HCT116 (cell line): ENCODE data around the gene HINT2. TPM values are rescaled to one million over a fixed set of nuclear protein-coding genes. Genes with fewer than 3 reads are reported as not detected.

Source experiments
- ATAC-seq: fragments of 200-7000 bp; cut with Tn5 transposase; 2 replicates; pipeline ENCODE4 v1.9.1; 2020; ENCODE audit warnings: mild to moderate bottlenecking, moderate library complexity
- BruUV-seq: library from RNA; stranded (reverse); fragments of 400-500 nt; replicated peaks from 2 replicates; lab custom pipeline; 2021; lab: Mats Ljungman, UMichigan
- CTCF ChIA-PET: fragments of 300-600 bp; sonication (Branson Sonifier 250); formaldehyde crosslinking; loops from one replicate; lab custom pipeline; 2021; ENCODE audit warnings: antibody characterized with exemption; lab: Charles Lee
- POLR2A ChIA-PET: fragments of 300-600, 350-600 bp; sonication (Branson Sonifier 250); formaldehyde crosslinking; loops from one replicate; lab custom pipeline; 2021; ENCODE audit warnings: antibody characterized with exemption; lab: Charles Lee
- RAD21 ChIA-PET, 2 experiments: fragments of 300-600 bp; sonication (Branson Sonifier 250); formaldehyde crosslinking; loops; one replicate each; lab custom pipeline; 2023; ENCODE audit warnings: low total read pairs in 2 of 2; ENCODE audit not compliant: uncharacterized antibody in 2 of 2, unreplicated experiment in 2 of 2, low non-redundant PET in 1 of 2; lab: Charles Lee
- DNase-seq: peaks from one replicate; pipeline ENCODE4 v3.0.0-alpha.2; 2010; ENCODE audit warnings: low read depth, low spot score
- H2AFZ ChIP-seq: fragments of 200-600 bp; shearing (Covaris generic), sonication (generic); 2 replicates; pipeline ENCODE4 v1.6.1; 2017; ENCODE audit warnings: low read depth, mixed run types, mixed read lengths, antibody characterized with exemption, low read length; ENCODE audit not compliant: poor library complexity, severe bottlenecking
- H3K27ac ChIP-seq: 2 replicates; pipeline ENCODE4 v1.5.1; 2012; ENCODE audit warnings: low read depth, low read length
- H3K27me3 ChIP-seq: fragments of 200-600 bp; sonication (generic); 2 replicates; pipeline ENCODE4 v1.6.1; 2016; ENCODE audit warnings: mixed run types, low read length, mixed read lengths; ENCODE audit not compliant: insufficient read depth
- H3K36me3 ChIP-seq, 2 experiments: fragments of 200-500 bp in 1 of 2; fragments of 200-600 bp in 1 of 2; sonication (Bioruptor generic) in 1 of 2; sonication (generic) in 1 of 2; 2 replicates each; pipeline versions ENCODE4 v1.5.1 to v1.6.1; 2014 to 2016; ENCODE audit warnings: low read length in 2 of 2, inconsistent platforms in 1 of 2, mixed read lengths in 1 of 2, mixed run types in 1 of 2; ENCODE audit not compliant: insufficient read depth in 2 of 2, control insufficient read depth in 1 of 2
- H3K4me1 ChIP-seq, 2 experiments: fragments of 200-600 bp in 1 of 2; sonication (generic) in 1 of 2; 2 replicates each; pipeline versions ENCODE4 v1.5.1 to v1.6.1; 2012 to 2017; ENCODE audit warnings: low read length in 2 of 2, inconsistent platforms in 1 of 2, mild to moderate bottlenecking in 1 of 2, mixed read lengths in 1 of 2, mixed run types in 1 of 2, moderate library complexity in 1 of 2; ENCODE audit not compliant: insufficient read depth in 2 of 2, control insufficient read depth in 1 of 2
- H3K4me2 ChIP-seq: fragments of 200-600 bp; sonication (generic); 2 replicates; pipeline ENCODE4 v1.6.1; 2017; ENCODE audit warnings: mixed run types, low read length, mixed read lengths
- H3K4me3 ChIP-seq, 2 experiments: fragments of 200-600 bp in 1 of 2; sonication (generic) in 1 of 2; replicated peaks in 1 of 2; 2 replicates each; pipeline ENCODE4 v1.5.1; 2011 to 2016; ENCODE audit warnings: low read length in 2 of 2, control low read depth in 1 of 2, low read depth in 1 of 2, mild to moderate bottlenecking in 1 of 2, mixed read lengths in 1 of 2, mixed run types in 1 of 2
- H3K79me2 ChIP-seq: fragments of 200-600 bp; sonication (generic); 2 replicates; pipeline ENCODE4 v1.6.1; 2017; ENCODE audit warnings: mild to moderate bottlenecking, mixed run types, low read length, moderate library complexity, mixed read lengths; ENCODE audit not compliant: insufficient read depth
- H3K9ac ChIP-seq: fragments of 200-600 bp; sonication (generic); 2 replicates; pipeline ENCODE4 v1.6.1; 2016; ENCODE audit warnings: low read length, mixed read lengths
- H3K9me2 ChIP-seq: fragments of 200-600 bp; sonication (generic), shearing (Covaris generic); 2 replicates; pipeline ENCODE4 v1.6.1; 2017; ENCODE audit warnings: mixed run types, mild to moderate bottlenecking, moderate library complexity; ENCODE audit not compliant: insufficient read depth
- H3K9me3 ChIP-seq, 2 experiments: fragments of 200-500 bp in 1 of 2; fragments of 200-600 bp in 1 of 2; sonication (Bioruptor generic) in 1 of 2; sonication (generic) in 1 of 2; 2 replicates each; pipeline ENCODE4 v1.6.1; 2014 to 2017; ENCODE audit warnings: low read length in 2 of 2, mixed read lengths in 2 of 2, inconsistent platforms in 1 of 2, low read depth in 1 of 2, mild to moderate bottlenecking in 1 of 2, mixed run types in 1 of 2, moderate library complexity in 1 of 2; ENCODE audit not compliant: control insufficient read depth in 1 of 2, insufficient read depth in 1 of 2
- H4K20me1 ChIP-seq: fragments of 200-600 bp; sonication (generic), shearing (Covaris generic); 2 replicates; pipeline ENCODE4 v1.6.1; 2017; ENCODE audit warnings: mixed run types, mild to moderate bottlenecking, moderate library complexity; ENCODE audit not compliant: insufficient read depth
- CEBPB ChIP-seq: IDR thresholded peaks from 2 replicates; pipeline ENCODE4 v1.6.1; 2012; ENCODE audit warnings: low read depth
- EZH2phosphoT487 ChIP-seq: fragments of 200-600 bp; IDR thresholded peaks from 2 replicates; pipeline ENCODE4 v1.6.1; 2018; ENCODE audit warnings: antibody characterized with exemption, borderline replicate concordance
- FOSL1 ChIP-seq: IDR thresholded peaks from 2 replicates; pipeline ENCODE4 v1.6.1; 2012; ENCODE audit warnings: low read depth
- JUND ChIP-seq: IDR thresholded peaks from 2 replicates; pipeline ENCODE4 v1.6.1; 2012
- POLR2A ChIP-seq: IDR thresholded peaks from 2 replicates; pipeline ENCODE4 v1.7.0; 2011; ENCODE audit warnings: borderline replicate concordance; ENCODE audit not compliant: insufficient read depth, insufficient read length; ENCODE audit errors: extremely low read depth
- RAD21 ChIP-seq: IDR thresholded peaks from 2 replicates; pipeline ENCODE4 v1.6.1; 2012; ENCODE audit warnings: low read depth, mild to moderate bottlenecking
- SRF ChIP-seq: IDR thresholded peaks from 2 replicates; pipeline ENCODE4 v1.6.1; 2012; ENCODE audit warnings: low read depth
- intact Hi-C: fragments of 100-400 bp; cut with micrococcal nuclease; formaldehyde crosslinking; loops from 2 replicates; pipeline ENCODE4 v1.10.0; 2022
- total RNA-seq: library from RNA; stranded (reverse); gene quantifications from one replicate; pipeline ENCODE4 v1.2.1, GENCODE V29; 2021; ENCODE audit not compliant: unreplicated experiment
- TF ChIP-seq, protein P1 (sequence below), 3 experiments: fragments of 200-600 bp in 1 of 3; sonication (generic) in 1 of 3; IDR thresholded peaks in 2 of 3; conservative IDR thresholded peaks in 1 of 3; 2 replicates each; pipeline ENCODE4 v1.5.1; 2012 to 2017; ENCODE audit warnings: low read depth in 2 of 3, low read length in 2 of 3, antibody characterized with exemption in 1 of 3, borderline replicate concordance in 1 of 3, control low read depth in 1 of 3, mild to moderate bottlenecking in 1 of 3, mixed read lengths in 1 of 3, mixed run types in 1 of 3, moderate library complexity in 1 of 3; ENCODE audit not compliant: insufficient read depth in 1 of 3

The HINT2 gene
- total RNA-seq, 1 experiment from 2014 or later, result 49.0 TPM

DNA sequence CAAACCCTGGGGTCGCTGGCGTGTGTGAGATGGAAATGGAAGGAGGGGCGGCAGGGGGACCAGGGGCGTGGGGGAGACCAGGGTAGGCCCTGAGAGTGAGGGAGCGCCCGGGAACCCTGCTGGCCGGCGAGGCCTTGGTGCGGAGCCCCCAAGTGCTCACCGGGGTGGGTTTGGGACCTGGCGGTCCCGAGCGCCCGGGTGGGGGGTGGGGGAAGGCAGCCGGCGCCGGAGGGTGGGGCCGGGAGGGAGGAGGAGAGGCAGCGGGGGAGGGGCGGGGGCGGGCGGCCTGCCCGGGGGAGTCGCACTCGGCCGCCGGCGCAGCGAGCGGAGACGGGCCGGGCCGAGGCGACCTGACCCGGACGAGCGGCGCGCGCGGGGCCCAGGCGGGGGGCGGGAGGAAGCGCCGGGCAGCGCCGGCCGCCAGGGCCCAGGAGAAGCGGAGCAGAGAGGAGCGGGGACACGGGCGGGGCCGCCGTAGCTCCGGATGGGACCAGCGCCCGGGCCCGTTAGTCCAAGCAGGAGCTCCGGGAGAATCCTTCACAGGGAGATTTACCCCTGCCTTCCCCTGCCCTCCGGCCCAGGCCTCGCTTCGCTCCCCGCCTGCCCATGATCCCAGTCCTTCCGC is 23.4 kb downstream of the HINT2 start, which contains the start of gene NPR2:
Gene NPR2, plus strand, starts transcription at position 295 of the 625 bp plus-strand sequence. CDS start 818 bp downstream, outside the sequence.
- Histone ChIP-seq H3K4me1 (peaks cover 0 to 11% of the 10 kb centered on the region in 2 experiments; a peak in 1 of 4 replicates), H3K4me3 (no peak within 1 kb of the TSS), H3K27ac (no peak within 1 kb of the TSS), H3K36me3 (0 out of 4 replicates have a peak, but pooled peaks cover 0 to 4% of the 10 kb centered on the region in 2 experiments), H3K79me2 (no peaks in the 10 kb centered on the region), H2AFZ (no peak within 1 kb of the TSS), H3K4me2 (no peak within 1 kb of the TSS), H3K9me3 (no peaks in the 10 kb centered on the region), H3K9me2 (no peaks in the 10 kb centered on the region), H4K20me1 (no peaks in the 10 kb centered on the region), H3K27me3 (no peaks in the 10 kb centered on the region), H3K9ac (no peak within 1 kb of the TSS)
- intact Hi-C loops, result loop anchor here (2.0 kb wide), 1 partner anchor 43 kb away; no protein-coding TSS in a partner anchor
- RAD21 ChIA-PET, result no interaction called here
- DNase-seq (no peak), ATAC-seq (no peak)
- POLR2A ChIA-PET, result no interaction called here
- TF ChIP-seq JUND, result no peak
- TF ChIP-seq EZH2phosphoT487, result no peak
- no peak for TF ChIP-seq CEBPB
- no peak for TF ChIP-seq POLR2A
- no peak for TF ChIP-seq FOSL1
- BruUV-seq, result no TSS peak
- CTCF ChIA-PET, result interaction anchor here (1.2 to 1.9 kb wide), 2 partner anchors 35 to 120 kb away, joined by 3 to 6 read pairs; no protein-coding TSS in a partner anchor

DNA sequence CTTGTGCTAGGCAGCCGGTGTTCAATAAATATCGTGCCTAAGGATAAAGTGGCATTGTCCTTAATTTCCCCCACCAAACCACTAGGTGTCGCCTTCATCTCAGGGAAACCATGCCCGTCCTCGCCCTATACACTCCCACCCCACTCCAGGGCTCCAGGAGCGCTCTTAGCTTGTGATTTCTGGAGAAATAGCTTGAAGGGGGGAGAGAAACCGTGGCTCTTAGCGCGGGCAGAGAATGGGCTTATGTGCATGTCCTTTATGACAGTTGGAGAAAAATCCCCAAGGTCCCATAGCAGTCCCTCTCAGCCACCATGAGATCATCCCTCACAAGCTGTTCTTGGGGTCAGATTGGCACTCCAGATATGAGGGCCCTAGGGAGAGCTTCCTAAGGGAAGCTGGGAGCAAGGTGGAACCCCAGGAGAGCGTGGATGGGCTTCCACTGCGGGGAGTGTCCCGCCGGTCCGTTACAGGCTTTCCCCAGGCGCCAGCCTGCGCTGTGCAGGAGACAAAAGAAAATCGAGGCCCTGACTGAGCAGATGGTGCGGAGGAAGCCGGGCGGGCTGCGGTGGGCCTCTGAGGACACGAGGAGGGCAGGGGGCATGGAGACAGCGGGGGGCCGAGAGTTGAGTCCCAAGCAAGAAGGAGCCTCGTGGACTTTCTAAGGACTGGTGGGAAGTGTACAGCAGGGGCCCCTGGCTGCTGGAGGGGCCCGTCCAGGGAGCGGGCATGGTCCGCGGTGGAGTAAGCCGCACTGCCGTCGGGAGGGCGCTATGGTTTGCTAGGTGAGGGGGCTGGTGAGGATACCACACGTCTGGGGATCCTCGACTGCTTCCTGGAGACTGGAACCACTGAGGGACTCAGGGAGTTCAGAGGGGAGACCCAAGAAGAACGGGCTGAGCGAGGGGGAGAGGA is 24.2 kb downstream of the HINT2 start:
- ChIA-PET POLR2A (interaction anchor here (1.1 kb wide), 1 partner anchor 22 kb away, joined by 4 read pairs; the partner anchor contains the start of gene SPAG8), CTCF (interaction anchor here (0.8 to 3.7 kb wide), 19 partner anchors 8 to 233 kb away, joined by 3 to 46 read pairs (median 5); partner anchors contain the start of genes HINT2, HRCT1 and SPAG8), RAD21 (interaction anchor here (1.0 to 1.3 kb wide), 3 partner anchors 36 to 92 kb away, joined by 3 to 8 read pairs (median 3); no protein-coding TSS in a partner anchor)
- Histone ChIP-seq H4K20me1 (no peaks in the 10 kb centered on the region), H3K79me2 (no peaks in the 10 kb centered on the region), H3K4me1 (peaks cover 0 to 7% of the 10 kb centered on the region in 2 experiments; a peak in 1 of 4 replicates), H3K4me3 (no peak overlapping the region), H3K9ac (no peak overlapping the region), H3K27me3 (no peaks in the 10 kb centered on the region), H3K4me2 (no peak overlapping the region), H3K27ac (no peak overlapping the region), H3K36me3 (0 out of 4 replicates have a peak, but pooled peaks cover 0 to 4% of the 10 kb centered on the region in 2 experiments), H2AFZ (no peak overlapping the region), H3K9me2 (no peaks in the 10 kb centered on the region), H3K9me3 (no peaks in the 10 kb centered on the region)
- BruUV-seq, result no TSS peak
- TF ChIP-seq, protein P1, sequence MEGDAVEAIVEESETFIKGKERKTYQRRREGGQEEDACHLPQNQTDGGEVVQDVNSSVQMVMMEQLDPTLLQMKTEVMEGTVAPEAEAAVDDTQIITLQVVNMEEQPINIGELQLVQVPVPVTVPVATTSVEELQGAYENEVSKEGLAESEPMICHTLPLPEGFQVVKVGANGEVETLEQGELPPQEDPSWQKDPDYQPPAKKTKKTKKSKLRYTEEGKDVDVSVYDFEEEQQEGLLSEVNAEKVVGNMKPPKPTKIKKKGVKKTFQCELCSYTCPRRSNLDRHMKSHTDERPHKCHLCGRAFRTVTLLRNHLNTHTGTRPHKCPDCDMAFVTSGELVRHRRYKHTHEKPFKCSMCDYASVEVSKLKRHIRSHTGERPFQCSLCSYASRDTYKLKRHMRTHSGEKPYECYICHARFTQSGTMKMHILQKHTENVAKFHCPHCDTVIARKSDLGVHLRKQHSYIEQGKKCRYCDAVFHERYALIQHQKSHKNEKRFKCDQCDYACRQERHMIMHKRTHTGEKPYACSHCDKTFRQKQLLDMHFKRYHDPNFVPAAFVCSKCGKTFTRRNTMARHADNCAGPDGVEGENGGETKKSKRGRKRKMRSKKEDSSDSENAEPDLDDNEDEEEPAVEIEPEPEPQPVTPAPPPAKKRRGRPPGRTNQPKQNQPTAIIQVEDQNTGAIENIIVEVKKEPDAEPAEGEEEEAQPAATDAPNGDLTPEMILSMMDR (IDR thresholded peaks at IDR 0.05 in 2 of 3, conservative IDR thresholded peaks at IDR 0.05 in 1 of 3; ENCODE audit: borderline replicate concordance in 1 of 3, insufficient read depth in 1 of 3, low read depth in 2 of 3, low read length in 2 of 3), result peak; percentile 81 to 87 (median 86)
- TF ChIP-seq RAD21 (peak; percentile 89), SRF (no peak)
- DNase-seq (no peak), ATAC-seq (peak; percentile 96)
- intact Hi-C loops, result loop anchor here (1.0 to 2.0 kb wide), 4 partner anchors 44 to 233 kb away; no protein-coding TSS in a partner anchor
